Hepatocyte (in vitro differentiated cells): ENCODE data around the gene GPC2.

Source experiments
- EZH2 ChIP-seq: fragments of 200-600 bp; sonication (generic); IDR thresholded peaks from 2 replicates; pipeline ENCODE4 v1.6.1; 2016; ENCODE audit warnings: antibody characterized with exemption, mild to moderate bottlenecking, borderline replicate concordance
- TF ChIP-seq, protein P1 (sequence below): fragments of 200-600 bp; sonication (generic); IDR thresholded peaks from 2 replicates; pipeline ENCODE4 v1.5.1; 2016; ENCODE audit warnings: antibody characterized with exemption, mild to moderate bottlenecking; ENCODE audit not compliant: poor library complexity

DNA sequence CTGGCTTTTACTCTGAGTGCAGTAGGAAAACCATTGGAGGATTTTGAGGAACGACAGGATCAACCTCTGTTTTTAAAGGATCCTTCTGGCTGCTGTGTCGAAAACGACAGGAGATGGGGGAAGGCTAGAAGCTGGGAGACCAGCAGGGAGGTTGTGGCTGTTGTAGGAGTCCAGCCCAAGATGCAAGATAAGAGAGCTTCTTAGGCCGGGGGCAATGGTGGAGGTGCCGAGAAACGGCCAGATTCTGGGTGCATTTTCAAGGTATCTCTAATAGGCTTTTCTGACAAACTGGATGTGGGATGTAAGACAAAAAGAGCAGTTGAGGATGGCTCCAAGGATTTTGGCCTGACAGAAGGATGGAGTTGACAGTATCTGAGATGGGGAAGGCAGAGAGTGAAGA, 32.3 kb upstream of the GPC2 start:
- no peak for TF ChIP-seq EZH2
- TF ChIP-seq, protein P1, sequence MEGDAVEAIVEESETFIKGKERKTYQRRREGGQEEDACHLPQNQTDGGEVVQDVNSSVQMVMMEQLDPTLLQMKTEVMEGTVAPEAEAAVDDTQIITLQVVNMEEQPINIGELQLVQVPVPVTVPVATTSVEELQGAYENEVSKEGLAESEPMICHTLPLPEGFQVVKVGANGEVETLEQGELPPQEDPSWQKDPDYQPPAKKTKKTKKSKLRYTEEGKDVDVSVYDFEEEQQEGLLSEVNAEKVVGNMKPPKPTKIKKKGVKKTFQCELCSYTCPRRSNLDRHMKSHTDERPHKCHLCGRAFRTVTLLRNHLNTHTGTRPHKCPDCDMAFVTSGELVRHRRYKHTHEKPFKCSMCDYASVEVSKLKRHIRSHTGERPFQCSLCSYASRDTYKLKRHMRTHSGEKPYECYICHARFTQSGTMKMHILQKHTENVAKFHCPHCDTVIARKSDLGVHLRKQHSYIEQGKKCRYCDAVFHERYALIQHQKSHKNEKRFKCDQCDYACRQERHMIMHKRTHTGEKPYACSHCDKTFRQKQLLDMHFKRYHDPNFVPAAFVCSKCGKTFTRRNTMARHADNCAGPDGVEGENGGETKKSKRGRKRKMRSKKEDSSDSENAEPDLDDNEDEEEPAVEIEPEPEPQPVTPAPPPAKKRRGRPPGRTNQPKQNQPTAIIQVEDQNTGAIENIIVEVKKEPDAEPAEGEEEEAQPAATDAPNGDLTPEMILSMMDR: no peak
